D341Med (cell line): ENCODE measurements around the gene STEAP3.

Experiments used
- DNase-seq: peaks from one replicate; pipeline ENCODE4 v3.0.0; 2012; ENCODE audit warnings: low spot score

The STEAP3 gene

GRCh38 chr2:119223521-119224390 lies at the start of gene STEAP3:
TSS of gene STEAP3 (plus strand) at chr2:119223834. CDS start at chr2:119231013, 7,179 bp downstream.
- DNase-seq, result peak; percentile 81

GRCh38 chr2:119174216-119174992 lies 49.2 kb upstream of the STEAP3 start:
- DNase-seq, result peak; percentile 84

GRCh38 chr2:119174993-119175347 lies 48.7 kb upstream of the STEAP3 start:
- DNase-seq, result no peak

- DNase-seq, result no peak
Measured at GRCh38 chr2:119175517-119175916, 48.1 kb upstream of the STEAP3 start.

GRCh38 chr2:119177171-119177837 lies 46.3 kb upstream of the STEAP3 start:
- DNase-seq, result no peak

- DNase-seq, result no peak
Measured at GRCh38 chr2:119177838-119178190, 45.8 kb upstream of the STEAP3 start.

GRCh38 chr2:119178776-119179175 lies 44.9 kb upstream of the STEAP3 start:
- no peak for DNase-seq

GRCh38 chr2:119179202-119179601 lies 44.4 kb upstream of the STEAP3 start:
- DNase-seq, result no peak

- no peak for DNase-seq
Measured at GRCh38 chr2:119179991-119180390, 43.6 kb upstream of the STEAP3 start.

GRCh38 chr2:119180892-119181291 lies 42.7 kb upstream of the STEAP3 start:
- DNase-seq, result no peak

- no peak for DNase-seq
Measured at GRCh38 chr2:119181391-119181790, 42.2 kb upstream of the STEAP3 start.

- no peak for DNase-seq
Measured at GRCh38 chr2:119181791-119182445, 41.7 kb upstream of the STEAP3 start.

GRCh38 chr2:119184512-119184911 lies 39.1 kb upstream of the STEAP3 start:
- no peak for DNase-seq

GRCh38 chr2:119190321-119191111 lies 33.1 kb upstream of the STEAP3 start:
- no peak for DNase-seq

GRCh38 chr2:119192893-119193292 lies 30.7 kb upstream of the STEAP3 start:
- DNase-seq, result no peak

GRCh38 chr2:119195001-119195400 lies 28.6 kb upstream of the STEAP3 start:
- DNase-seq, result no peak

GRCh38 chr2:119195887-119196286 lies 27.7 kb upstream of the STEAP3 start:
- no peak for DNase-seq

- DNase-seq, result no peak
Measured at GRCh38 chr2:119196301-119197125, 27.1 kb upstream of the STEAP3 start.

- no peak for DNase-seq
Measured at GRCh38 chr2:119197126-119197405, 26.6 kb upstream of the STEAP3 start.

- DNase-seq, result no peak
Measured at GRCh38 chr2:119197529-119198239, 25.9 kb upstream of the STEAP3 start.
